ENCODE results near the gene PLCB1. TPM values are rescaled to one million over a fixed set of nuclear protein-coding genes. Genes with fewer than 3 reads are reported as not detected.

Gene PLCB1
- total RNA-seq = 13.7 and 24.3 TPM in 2 replicates

DNA sequence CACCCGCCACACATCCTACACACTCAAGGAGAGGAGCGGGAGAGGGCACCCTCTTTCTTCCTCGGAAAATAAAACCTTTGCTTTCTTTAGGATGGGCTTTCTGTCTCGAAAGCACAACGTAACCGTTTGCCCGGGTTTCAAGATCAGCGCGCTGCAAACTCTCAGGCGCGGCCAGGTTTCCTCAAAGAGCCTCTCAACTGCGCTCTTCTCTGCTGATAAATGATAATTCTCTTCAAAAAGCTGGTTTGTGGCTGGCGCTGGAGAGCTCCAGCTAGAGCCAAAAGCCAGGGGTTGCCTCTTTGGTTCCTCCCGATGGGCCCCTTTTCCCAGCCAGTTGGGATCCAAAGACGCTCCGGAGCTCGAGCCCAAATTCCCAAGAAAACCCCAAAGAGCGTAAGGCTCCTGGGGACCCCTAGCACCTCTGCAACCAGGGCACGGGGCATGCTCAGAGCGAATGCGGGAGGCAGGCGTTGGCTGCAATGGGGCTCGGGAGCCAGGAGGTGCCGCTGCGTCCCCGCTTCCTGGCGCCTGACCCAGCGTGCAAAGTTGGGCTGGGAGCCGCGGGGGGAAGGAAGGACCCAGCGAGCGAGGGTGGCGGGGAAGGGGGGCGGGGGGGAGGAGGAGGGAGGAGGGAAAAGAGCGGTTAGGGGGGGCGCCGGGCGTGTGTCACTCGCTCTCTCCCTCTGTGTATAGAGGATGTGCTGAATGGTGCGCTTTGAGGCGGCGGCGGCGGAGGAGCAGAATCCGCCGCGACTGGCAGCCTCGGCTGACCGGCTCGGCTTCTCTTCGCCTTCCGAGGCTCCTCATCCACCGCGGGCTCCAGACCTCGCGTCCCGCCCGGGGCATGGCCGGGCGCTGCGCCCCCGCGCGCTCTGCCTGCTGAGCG is at the start of gene PLCB1:
PLCB1 (plus strand) TSS at position 669 of the 886 bp plus-strand sequence. CDS start 386 bp downstream, outside the sequence.

Other genes starting within 250 kb of the PLCB1 start
- not detected in 2 replicates for gene HAO1, start 191.8 kb upstream of the PLCB1 start, total RNA-seq
- gene TMX4, start 112.5 kb upstream of the PLCB1 start, total RNA-seq = 25.0 and 30.3 TPM in 2 replicates

All from aortic smooth muscle cell (primary cell).